Inflammatory macrophage (primary cell): ENCODE results near the gene RAPGEF5.
"Not testable (repeated sequence)": the region's sequence is repeated elsewhere in the genome, so short reads cannot be mapped to it uniquely, and the experiment has no call there.

Experiments
- DNase-seq, 2 donors: peaks; one replicate each; pipeline ENCODE4 v3.0.0-alpha.2; 2020 to 2022

RAPGEF5 gene

GRCh38 chr7:22114440-22114981 lies 242.4 kb downstream of the RAPGEF5 start:
- no peak for DNase-seq

GRCh38 chr7:22113041-22113440 lies 243.9 kb downstream of the RAPGEF5 start:
- DNase-seq, result no peak

DNA sequence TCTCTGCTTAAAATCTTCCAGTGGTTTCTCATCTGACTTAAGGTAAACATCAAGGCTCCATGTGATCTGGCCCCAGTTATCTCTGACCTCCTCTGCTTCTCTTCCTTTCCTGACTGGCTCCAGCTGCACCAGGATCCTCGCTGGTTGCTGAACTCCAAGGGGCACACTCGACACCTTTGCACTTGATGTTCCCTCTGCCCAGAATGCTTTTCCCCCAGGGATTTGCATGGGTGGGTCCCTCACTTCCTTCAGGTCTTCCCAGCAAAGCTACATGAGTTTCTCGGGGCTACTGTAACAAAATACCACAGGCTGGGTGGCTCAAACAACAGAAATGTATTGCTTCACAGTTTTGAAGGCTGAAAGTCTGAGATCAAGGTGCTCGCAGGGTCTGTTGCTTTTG lies 245.3 kb downstream of the RAPGEF5 start:
- no peak for DNase-seq

- DNase-seq, result no peak
Measured at GRCh38 chr7:22110881-22111280, 246.1 kb downstream of the RAPGEF5 start.

- peak; percentile 71 to 77 for DNase-seq
Measured at GRCh38 chr7:22110227-22110839, 246.6 kb downstream of the RAPGEF5 start.

- peak; percentile 22 to 42 for DNase-seq
Measured at GRCh38 chr7:22109761-22110160, 247.2 kb downstream of the RAPGEF5 start.

GRCh38 chr7:22108151-22108845 lies 248.7 kb downstream of the RAPGEF5 start:
- no peak for DNase-seq

- no peak for DNase-seq
Measured at GRCh38 chr7:22105550-22105949, 251.4 kb downstream of the RAPGEF5 start.

GRCh38 chr7:22094413-22095342 lies 262.3 kb downstream of the RAPGEF5 start:
- DNase-seq, result no peak

- DNase-seq, result no peak
Measured at GRCh38 chr7:22093936-22094335, 263.0 kb downstream of the RAPGEF5 start.

GRCh38 chr7:22093001-22093400 lies 264.0 kb downstream of the RAPGEF5 start:
- DNase-seq, result no peak

GRCh38 chr7:22090958-22091525 lies 265.9 kb downstream of the RAPGEF5 start:
- not testable (repeated sequence) for DNase-seq

GRCh38 chr7:22090512-22090911 lies 266.4 kb downstream of the RAPGEF5 start:
- no peak for DNase-seq

DNA sequence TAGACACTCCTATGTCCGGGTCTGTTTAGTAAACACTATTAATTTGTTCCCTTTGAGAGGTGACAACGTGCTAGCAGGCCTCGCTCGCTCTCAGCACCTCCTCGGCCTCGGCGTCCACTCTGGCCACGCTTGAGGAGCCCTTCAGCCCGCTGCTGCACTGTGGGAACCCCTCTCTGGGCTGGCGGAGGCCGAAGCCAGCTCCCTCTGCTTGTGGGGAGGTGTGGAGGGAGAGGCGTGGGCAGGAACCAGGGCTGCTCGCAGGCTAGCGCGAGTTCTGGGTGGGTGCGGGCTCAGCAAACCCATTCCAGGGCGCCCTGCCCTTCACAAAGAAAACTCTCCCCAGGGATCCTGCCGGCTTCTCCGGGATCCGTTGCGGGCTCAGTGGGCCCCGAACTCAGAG lies 266.8 kb downstream of the RAPGEF5 start:
- no peak for DNase-seq

DNA sequence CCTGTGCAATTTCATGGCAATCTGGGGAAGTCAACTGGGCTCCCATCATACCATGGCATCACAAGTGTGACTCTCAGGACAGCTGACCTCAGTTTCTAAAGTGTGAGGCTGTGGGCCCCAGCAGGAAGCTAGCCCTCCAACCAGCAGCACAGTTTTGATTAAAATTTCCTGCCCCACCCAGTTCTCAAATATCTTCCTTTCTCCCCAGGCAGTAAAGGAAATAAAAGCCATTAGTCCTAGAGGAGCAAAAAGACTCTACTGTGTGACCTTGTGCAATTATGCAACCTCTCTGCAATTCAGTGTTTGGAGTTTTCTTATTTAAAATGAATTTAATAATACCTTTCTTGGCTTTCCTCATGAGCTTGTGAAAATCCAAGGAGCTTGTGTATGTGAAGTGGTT lies 268.1 kb downstream of the RAPGEF5 start:
- no peak for DNase-seq

- DNase-seq, result no peak
Measured at GRCh38 chr7:22087861-22088260, 269.1 kb downstream of the RAPGEF5 start.

GRCh38 chr7:22083704-22084240 lies 273.2 kb downstream of the RAPGEF5 start:
- no peak for DNase-seq

GRCh38 chr7:22082886-22083703 lies 273.9 kb downstream of the RAPGEF5 start:
- DNase-seq, result peak; percentile 68 to 81

DNA sequence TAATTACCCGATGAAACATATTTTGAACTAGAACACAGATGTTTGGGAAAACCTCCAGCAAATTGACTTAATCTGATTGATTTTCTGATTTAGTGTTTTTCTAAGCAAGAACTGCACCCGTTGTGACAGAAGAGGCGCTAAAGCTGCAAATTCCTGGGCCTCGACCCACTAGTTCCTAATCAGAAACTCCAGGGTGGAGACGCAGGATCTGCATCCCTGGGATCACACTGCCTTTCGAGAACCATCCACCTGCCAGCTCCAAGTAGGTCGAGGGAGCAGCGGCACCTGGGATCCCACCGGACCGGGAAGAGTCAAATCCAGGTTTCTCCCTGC lies 274.4 kb downstream of the RAPGEF5 start:
- no peak for DNase-seq

GRCh38 chr7:22080219-22080618 lies 276.7 kb downstream of the RAPGEF5 start:
- DNase-seq, result not testable (repeated sequence)

- not testable (repeated sequence) for DNase-seq
Measured at GRCh38 chr7:22078872-22079271, 278.1 kb downstream of the RAPGEF5 start.

DNA sequence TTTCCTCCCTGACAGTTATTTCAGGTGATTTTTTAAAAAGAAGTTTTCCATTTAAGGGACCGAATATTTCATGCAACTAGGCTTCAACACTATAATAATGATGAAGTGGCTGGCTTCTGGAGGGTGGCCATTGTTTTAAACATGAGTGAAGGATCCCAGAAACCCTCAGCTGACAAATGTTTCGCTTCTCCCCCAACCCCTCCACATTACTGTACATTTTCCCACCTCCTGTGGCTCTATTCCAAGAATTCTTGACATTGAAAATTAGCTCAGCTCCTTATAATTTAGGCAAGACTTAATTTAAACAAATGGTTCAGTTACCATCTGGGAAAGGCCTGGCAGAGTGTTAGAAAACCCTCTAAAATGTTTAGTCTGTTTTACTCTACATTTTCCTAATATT lies 281.4 kb downstream of the RAPGEF5 start:
- DNase-seq, result no peak
